A549 (cell line): Measurements from ENCODE around the gene STOX1. TPM values are rescaled to one million over a fixed set of nuclear protein-coding genes. Genes with fewer than 3 reads are reported as not detected.
"Not testable (repeated sequence)": the region's sequence is repeated elsewhere in the genome, so short reads cannot be mapped to it uniquely, and the experiment has no call there.

Source experiments
- ATAC-seq, 2 experiments: fragments of 200-7000 bp in 1 of 2; fragments of >200 bp in 1 of 2; cut with Nextera tagmentation in 1 of 2; cut with Tn5 transposase in 1 of 2; 3 replicates each; pipeline versions ENCODE4 v1.8.0 to v1.9.1; 2018 to 2020; ENCODE audit warnings: mild to moderate bottlenecking in 1 of 2, moderate library complexity in 1 of 2
- CTCF ChIA-PET: fragments of 300-600 bp; sonication (Branson Sonifier 250); formaldehyde crosslinking; extraction: SDS; loops from one replicate; lab custom pipeline; 2021; ENCODE audit warnings: antibody characterized with exemption, inconsistent platforms; lab: Yijun Ruan, JAX
- POLR2A ChIA-PET: fragments of 350-600 bp; formaldehyde crosslinking; extraction: SDS; loops from one replicate; lab custom pipeline; 2021; ENCODE audit warnings: antibody characterized with exemption, inconsistent platforms; lab: Yijun Ruan, JAX
- DNase-seq, 2 experiments: peaks; one replicate each; pipeline versions ENCODE4 v3.0.0 to v3.0.0-alpha.2; 2011 to 2016; ENCODE audit warnings: low read depth in 1 of 2, low spot score in 1 of 2
- FAIRE-seq: peaks from 2 replicates; lab custom pipeline; 2011; peaks lifted over from hg19 to GRCh38; lab: Jason Lieb, UNC
- H3K27ac ChIP-seq, 2 experiments: fragments of >200 bp; sonication (Bioruptor Twin); formaldehyde crosslinking; 3 replicates each; pipeline ENCODE4 v1.5.1; 2016 to 2017
- H3K4me1 ChIP-seq: fragments of >200 bp; sonication (Bioruptor Twin); formaldehyde crosslinking; 3 replicates; pipeline ENCODE4 v1.6.1; 2016
- H3K4me2 ChIP-seq: fragments of >200 bp; sonication (Bioruptor Twin); formaldehyde crosslinking; 3 replicates; pipeline ENCODE4 v1.6.1; 2016
- H3K4me3 ChIP-seq: fragments of >200 bp; sonication (Bioruptor Twin); formaldehyde crosslinking; 3 replicates; pipeline ENCODE4 v1.5.1; 2016
- H3K9me3 ChIP-seq: fragments of >200 bp; sonication (Bioruptor Twin); formaldehyde crosslinking; 3 replicates; pipeline ENCODE4 v1.6.1; 2016
- CBX2 ChIP-seq: fragments of 200-600 bp; sonication (generic); IDR thresholded peaks from 2 replicates; pipeline ENCODE4 v1.6.1; 2016; ENCODE audit warnings: low read depth, mild to moderate bottlenecking, borderline replicate concordance
- CEBPB ChIP-seq, 2 experiments: fragments of >200 bp in 1 of 2; sonication (Bioruptor Twin) in 1 of 2; formaldehyde crosslinking in 1 of 2; IDR thresholded peaks; 2 replicates each; pipeline ENCODE4 v1.6.1; 2012 to 2016
- CHD4 ChIP-seq: fragments of 200-600 bp; sonication (generic); IDR thresholded peaks from 2 replicates; pipeline ENCODE4 v1.6.1; 2016; ENCODE audit warnings: antibody characterized with exemption, mild to moderate bottlenecking, borderline replicate concordance
- E2F6 ChIP-seq: IDR thresholded peaks from 2 replicates; pipeline ENCODE4 v1.6.1; 2012; ENCODE audit warnings: low read depth, borderline replicate concordance
- EHMT2 ChIP-seq: fragments of 200-600 bp; sonication (generic); IDR thresholded peaks from 2 replicates; pipeline ENCODE4 v1.6.1; 2016; ENCODE audit warnings: antibody characterized with exemption, low read depth, mild to moderate bottlenecking, moderate library complexity
- EP300 ChIP-seq, 2 experiments: fragments of >200 bp; sonication (Bioruptor Twin); formaldehyde crosslinking; IDR thresholded peaks; 2 replicates in 1 of 2; 3 replicates in 1 of 2; pipeline ENCODE4 v1.6.1; 2016 to 2017
- ESRRA ChIP-seq: fragments of 150-350 bp; IDR thresholded peaks from 2 replicates; pipeline ENCODE4 v1.6.1; 2014; ENCODE audit warnings: mild to moderate bottlenecking, low read length, borderline replicate concordance
- FOSL2 ChIP-seq, 2 experiments: fragments of 450-650 bp in 1 of 2; fragments of >200 bp in 1 of 2; sonication (Bioruptor Twin) in 1 of 2; formaldehyde crosslinking; IDR thresholded peaks; 2 replicates each; pipeline versions ENCODE4 v1.5.0 to v1.6.1; 2016 to 2020; ENCODE audit warnings: mild to moderate bottlenecking in 1 of 2, moderate library complexity in 1 of 2
- HES2 ChIP-seq: fragments of >200 bp; sonication (Bioruptor Twin); formaldehyde crosslinking; IDR thresholded peaks from 2 replicates; pipeline ENCODE4 v1.6.1; 2016
- HEYL ChIP-seq: fragments of 250-450 bp; sonication (Bioruptor Pico); IDR thresholded peaks from 2 replicates; pipeline ENCODE4 v1.8.0; 2021; ENCODE audit warnings: mild to moderate bottlenecking, moderate library complexity
- HMGXB4 ChIP-seq: fragments of 250-450 bp; sonication (Bioruptor Pico); IDR thresholded peaks from 2 replicates; pipeline ENCODE4 v1.5.0; 2021; ENCODE audit warnings: mild to moderate bottlenecking, moderate library complexity, borderline replicate concordance
- HOXA7 ChIP-seq: fragments of 250-450 bp; sonication (Bioruptor Pico); IDR thresholded peaks from 2 replicates; pipeline ENCODE4 v1.5.0; 2020; ENCODE audit warnings: mild to moderate bottlenecking, moderate library complexity
- HOXB5 ChIP-seq: fragments of 250-450 bp; sonication (Bioruptor Pico); IDR thresholded peaks from 2 replicates; pipeline ENCODE4 v1.5.0; 2020; ENCODE audit warnings: mild to moderate bottlenecking, moderate library complexity
- KDM5A ChIP-seq: fragments of 200-600 bp; sonication (generic); IDR thresholded peaks from 2 replicates; pipeline ENCODE4 v1.6.1; 2016; ENCODE audit warnings: antibody characterized with exemption, mild to moderate bottlenecking
- MYC ChIP-seq: IDR thresholded peaks from 2 replicates; pipeline ENCODE4 v1.6.1; 2012; ENCODE audit warnings: mild to moderate bottlenecking, inconsistent platforms, low read length, improper control_type of control experiment, borderline replicate concordance
- NR3C1 ChIP-seq: fragments of >200 bp; sonication (Bioruptor Twin); formaldehyde crosslinking; IDR thresholded peaks from 3 replicates; pipeline ENCODE4 v1.6.1; 2017
- PHF8 ChIP-seq: fragments of 200-600 bp; sonication (generic); IDR thresholded peaks from 2 replicates; pipeline ENCODE4 v1.6.1; 2016; ENCODE audit warnings: low read depth, mild to moderate bottlenecking, antibody characterized with exemption, moderate library complexity, borderline replicate concordance
- POLR2AphosphoS2 ChIP-seq: conservative IDR thresholded peaks from 2 replicates; pipeline ENCODE4 v1.6.1; 2012; ENCODE audit warnings: low read length, improper control_type of control experiment, inconsistent platforms
- RARB ChIP-seq: fragments of 250-450 bp; sonication (Bioruptor Pico); IDR thresholded peaks from 2 replicates; pipeline ENCODE4 v1.8.0; 2021; ENCODE audit warnings: mild to moderate bottlenecking, moderate library complexity
- RCOR1 ChIP-seq: fragments of 150-350 bp; IDR thresholded peaks from 2 replicates; pipeline ENCODE4 v1.6.1; 2014; ENCODE audit warnings: antibody characterized with exemption, low read length, low read depth
- RNF2 ChIP-seq: fragments of 200-600 bp; sonication (generic); IDR thresholded peaks from 2 replicates; pipeline ENCODE4 v1.6.1; 2016; ENCODE audit warnings: low read depth, mild to moderate bottlenecking, antibody characterized with exemption, moderate library complexity, borderline replicate concordance
- TP53 ChIP-seq: fragments of 250-450 bp; sonication (Bioruptor Pico); IDR thresholded peaks from 2 replicates; pipeline ENCODE4 v1.5.0; 2021; ENCODE audit warnings: mild to moderate bottlenecking, moderate library complexity
- ZC3H11A ChIP-seq: fragments of 450-650 bp; IDR thresholded peaks from 2 replicates; pipeline ENCODE4 v1.6.1; 2014; ENCODE audit warnings: antibody characterized with exemption, mild to moderate bottlenecking
- WGBS: methylation state at CpG from one replicate; pipeline ENCODE4 v1.1.6; 2017; ENCODE audit errors: missing lambda C conversion rate; 5-methylcytosine and 5-hydroxymethylcytosine counted together
- polyA plus RNA-seq, 4 experiments: library from polyadenylated mRNA; depleted of rRNA in 3 of 4; stranded (reverse); fragments of >200 nt; fragmentation: RNase III in 1 of 4; extraction: RNeasy Plus Mini Kit Qiagen cat#74134 plus additional on column Dnase treatment in 1 of 4; gene quantifications; 2 replicates in 3 of 4; 3 replicates in 1 of 4; pipeline ENCODE4 v1.2.3, GENCODE V29; 2011 to 2017

The STOX1 gene
- polyA plus RNA-seq, 2 of the 4 experiments (the other 2 are of a cell fraction): 0.94 to 1.6 TPM

GRCh38 chr10:68902382-68902781, 75.1 kb downstream of the STOX1 start:
- ATAC-seq (no peak), FAIRE-seq (no peak), DNase-seq (no peak)
- H3K9me3 ChIP-seq: no peaks in the 10 kb centered on the region
- POLR2A ChIA-PET: interaction anchor here (0.6 kb wide), 1 partner anchor 355 kb away, joined by 4 read pairs; no protein-coding TSS in a partner anchor
- WGBS: 56% methylated on average over 5 of the region's 5 CpGs
- H3K27ac ChIP-seq: peak overlapping the region in 1 of 2 experiments; percentile 96; a peak in 3 of 6 replicates
- no peak for TF ChIP-seq PHF8
- TF ChIP-seq FOSL2 (IDR thresholded peaks at IDR 0.05): no peak
- TF ChIP-seq FOSL2 (CRISPR knock-in tag; IDR thresholded peaks at IDR 0.05): no peak
- TF ChIP-seq EHMT2: no peak
- no peak for TF ChIP-seq ESRRA
- TF ChIP-seq POLR2AphosphoS2: no peak
- TF ChIP-seq ZC3H11A: no peak
- no peak for TF ChIP-seq RNF2
- TF ChIP-seq HOXB5: no peak
- TF ChIP-seq HES2: no peak
- no peak for TF ChIP-seq KDM5A
- no peak for TF ChIP-seq HMGXB4 (CRISPR knock-in tag)
- TF ChIP-seq HEYL (CRISPR knock-in tag): no peak
- TF ChIP-seq, all 56 proteins: peak for 0
- H3K4me1 ChIP-seq: peaks cover 9% of the 10 kb centered on the region; the same call in 2 of the 3 replicates
- H3K4me2 ChIP-seq: peak overlapping the region; percentile 94
- peak overlapping the region; percentile 91; the same call in 2 of the 3 replicates for H3K4me3 ChIP-seq
- CTCF ChIA-PET: interaction anchor here (0.7 kb wide), 1 partner anchor 16 kb away, joined by 3 read pairs; no protein-coding TSS in a partner anchor

GRCh38 chr10:68924593-68924992, 97.3 kb downstream of the STOX1 start:
- Histone ChIP-seq H3K9me3 (no peaks in the 10 kb centered on the region), H3K4me3 (no peak overlapping the region), H3K27ac (no peak overlapping the region), H3K4me1 (no peaks in the 10 kb centered on the region), H3K4me2 (no peak overlapping the region)
- FAIRE-seq (no peak), ATAC-seq (no peak), DNase-seq (no peak)
- no peak for TF ChIP-seq CEBPB (IDR thresholded peaks at IDR 0.05)
- ChIA-PET POLR2A (interaction anchor here (1.6 kb wide), 1 partner anchor 32 kb away, joined by 8 read pairs; the partner anchor contains the start of gene DDX21), CTCF (interaction anchor here (0.6 to 1.0 kb wide), 2 partner anchors 168 to 375 kb away, joined by 3 to 5 read pairs; no protein-coding TSS in a partner anchor)

GRCh38 chr10:68925489-68925888, 98.2 kb downstream of the STOX1 start:
- TF ChIP-seq EHMT2 (no peak), CBX2 (no peak), TP53 (CRISPR knock-in tag) (no peak), HOXA7 (no peak), CHD4 (no peak), RARB (CRISPR knock-in tag) (no peak), EP300 (IDR thresholded peaks at IDR 0.05) (no peak), RCOR1 (no peak), E2F6 (no peak), MYC (no peak), NR3C1 (no peak), FOSL2 (IDR thresholded peaks at IDR 0.05) (no peak), FOSL2 (CRISPR knock-in tag; IDR thresholded peaks at IDR 0.05) (no peak)
- CTCF ChIA-PET: interaction anchor here (1.0 to 1.3 kb wide), 2 partner anchors 28 to 167 kb away, joined by 3 to 4 read pairs; no protein-coding TSS in a partner anchor
- DNase-seq: no peak
- 77% methylated on average over 4 of the region's 4 CpGs for WGBS
- ATAC-seq: no peak
- H3K4me3 ChIP-seq: no peak overlapping the region
- H3K4me1 ChIP-seq: no peaks in the 10 kb centered on the region
- FAIRE-seq: no peak
- no peak overlapping the region for H3K4me2 ChIP-seq
- no peaks in the 10 kb centered on the region for H3K9me3 ChIP-seq
- POLR2A ChIA-PET: interaction anchor here (0.7 kb wide), 1 partner anchor 386 kb away, joined by 9 read pairs; no protein-coding TSS in a partner anchor
- H3K27ac ChIP-seq: no peak overlapping the region

GRCh38 chr10:68929157-68929556, 101.8 kb downstream of the STOX1 start:
- WGBS: 100% methylated on average over 2 of the region's 2 CpGs

GRCh38 chr10:68929888-68930287, 102.6 kb downstream of the STOX1 start:
- CTCF ChIA-PET, H3K9me3 ChIP-seq, H3K4me3 ChIP-seq, DNase-seq, H3K4me2 ChIP-seq, ATAC-seq, H3K27ac ChIP-seq, H3K4me1 ChIP-seq, FAIRE-seq, POLR2A ChIA-PET: not testable (repeated sequence)
- WGBS: 96% methylated on average over 6 of the region's 8 CpGs

More at GRCh38 chr10:68929157-68929556, 101.8 kb downstream of the STOX1 start:
- DNase-seq, ATAC-seq, H3K4me3 ChIP-seq, H3K9me3 ChIP-seq, H3K27ac ChIP-seq, H3K4me2 ChIP-seq, CTCF ChIA-PET, POLR2A ChIA-PET, H3K4me1 ChIP-seq, FAIRE-seq: not testable (repeated sequence)
